ENCODE results near the gene C12orf75. TPM values are rescaled to one million over a fixed set of nuclear protein-coding genes. Genes with fewer than 3 reads are reported as not detected.
"Not testable (repeated sequence)": the region's sequence is repeated elsewhere in the genome, so short reads cannot be mapped to it uniquely, and the experiment has no call there.

Gene C12orf75
- total RNA-seq, 1 donor from 2014 or later, result 40.4 TPM

- H3K9me3 Mint-ChIP-seq; H3K4me1 Mint-ChIP-seq; H3K27me3 Mint-ChIP-seq (ENCODE audit: low read depth); H3K4me3 Mint-ChIP-seq; H3K27ac Mint-ChIP-seq (ENCODE audit: unreplicated experiment); DNase-seq (ENCODE audit: low read depth, low spot score): not testable (repeated sequence)
- H3K36me3 Mint-ChIP-seq (ENCODE audit: low read depth), result peaks cover 10% of the 10 kb centered on the region
Observed at GRCh38 chr12:105308839-105309238, 21.7 kb upstream of the C12orf75 start.

DNA sequence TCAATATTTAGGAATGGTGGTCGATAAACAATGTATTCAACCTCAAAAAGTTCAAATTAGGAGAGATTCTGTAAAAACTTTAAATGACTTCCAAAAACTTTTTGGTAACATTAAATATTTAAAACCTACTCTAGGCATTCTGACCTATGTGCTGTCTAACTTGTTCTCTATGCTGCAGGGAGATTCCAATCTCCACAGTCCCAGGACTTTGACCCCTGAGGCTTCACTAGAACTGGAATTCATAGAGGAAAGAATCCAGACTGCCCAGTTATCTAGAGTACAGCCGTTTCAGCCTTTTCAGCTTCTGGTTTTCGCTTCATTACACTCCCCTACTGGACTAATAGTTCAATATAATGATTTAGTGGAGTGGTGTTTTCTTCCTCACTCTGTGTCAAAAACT is 21.1 kb upstream of the C12orf75 start:
- not testable (repeated sequence) for H3K4me1 Mint-ChIP-seq; DNase-seq (ENCODE audit: low read depth, low spot score); H3K27me3 Mint-ChIP-seq (ENCODE audit: low read depth); H3K4me3 Mint-ChIP-seq; H3K27ac Mint-ChIP-seq (ENCODE audit: unreplicated experiment)
- Mint-ChIP-seq H3K36me3 (ENCODE audit: low read depth) (peaks cover 13% of the 10 kb centered on the region), H3K9me3 (peaks cover 12% of the 10 kb centered on the region)

- not testable (repeated sequence) for H3K27ac Mint-ChIP-seq (ENCODE audit: unreplicated experiment); H3K4me3 Mint-ChIP-seq; H3K27me3 Mint-ChIP-seq (ENCODE audit: low read depth); H3K4me1 Mint-ChIP-seq; DNase-seq (ENCODE audit: low read depth, low spot score)
- Mint-ChIP-seq H3K9me3 (peaks cover 17% of the 10 kb centered on the region), H3K36me3 (ENCODE audit: low read depth) (peaks cover 13% of the 10 kb centered on the region)
Observed at GRCh38 chr12:105310476-105311085, 19.9 kb upstream of the C12orf75 start.

- DNase-seq (ENCODE audit: low read depth, low spot score); H3K27ac Mint-ChIP-seq (ENCODE audit: unreplicated experiment); H3K4me3 Mint-ChIP-seq; H3K4me1 Mint-ChIP-seq; H3K27me3 Mint-ChIP-seq (ENCODE audit: low read depth): not testable (repeated sequence)
- H3K9me3 Mint-ChIP-seq, result peaks cover 17% of the 10 kb centered on the region
- H3K36me3 Mint-ChIP-seq (ENCODE audit: low read depth), result peaks cover 13% of the 10 kb centered on the region
Observed at GRCh38 chr12:105311936-105312335, 18.6 kb upstream of the C12orf75 start.

DNA sequence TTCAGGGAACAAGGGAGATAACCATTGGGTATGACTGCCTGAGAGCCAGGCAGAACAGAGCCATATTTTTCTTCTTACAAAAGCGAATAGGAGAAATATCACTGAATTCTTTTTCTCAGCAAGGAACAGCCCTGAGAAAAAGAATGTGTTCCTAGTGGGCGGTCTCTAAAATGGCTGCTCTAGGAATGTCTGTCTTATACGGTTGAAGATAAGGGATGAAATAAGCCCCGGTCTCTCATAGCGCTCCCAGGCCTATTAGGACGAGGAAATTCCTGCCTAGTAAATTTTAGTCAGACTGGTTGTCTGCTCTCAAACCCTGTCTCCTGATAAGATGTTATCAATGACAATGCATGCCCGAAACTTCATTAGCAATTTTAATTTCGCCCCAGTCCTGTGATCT is 16.7 kb upstream of the C12orf75 start:
- Mint-ChIP-seq H3K9me3 (peaks cover 15% of the 10 kb centered on the region), H3K36me3 (ENCODE audit: low read depth) (peaks cover 13% of the 10 kb centered on the region)
- H3K27ac Mint-ChIP-seq (ENCODE audit: unreplicated experiment); H3K4me3 Mint-ChIP-seq; H3K27me3 Mint-ChIP-seq (ENCODE audit: low read depth); H3K4me1 Mint-ChIP-seq; DNase-seq (ENCODE audit: low read depth, low spot score): not testable (repeated sequence)

DNA sequence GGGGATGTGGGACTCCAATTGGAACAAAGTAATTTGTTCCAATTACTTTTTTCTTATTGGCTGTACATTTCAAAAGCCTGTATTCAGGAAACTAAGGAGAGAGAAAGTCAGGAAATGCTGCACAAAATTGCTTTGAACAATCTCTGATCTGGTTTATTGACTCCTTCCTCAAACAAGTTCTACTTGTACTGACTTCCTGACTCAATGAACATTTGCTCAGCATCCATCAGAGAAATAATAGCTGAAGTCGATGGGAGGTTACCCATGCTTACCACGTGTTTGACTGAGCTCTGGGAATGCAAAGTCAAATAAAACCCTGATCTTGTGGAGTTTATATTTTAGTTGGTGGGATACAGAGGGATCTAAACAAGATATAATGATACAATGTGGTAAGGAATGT is 15.4 kb upstream of the C12orf75 start:
- H3K9me3 Mint-ChIP-seq, result peaks cover 15% of the 10 kb centered on the region
- H3K4me1 Mint-ChIP-seq, result peaks cover 12% of the 10 kb centered on the region
- peaks cover 10% of the 10 kb centered on the region for H3K36me3 Mint-ChIP-seq (ENCODE audit: low read depth)
- H3K4me3 Mint-ChIP-seq, result no peak overlapping the region
- H3K27ac Mint-ChIP-seq (ENCODE audit: unreplicated experiment), result no peak overlapping the region
- peaks cover 3% of the 10 kb centered on the region for H3K27me3 Mint-ChIP-seq (ENCODE audit: low read depth)
- no peak for DNase-seq (ENCODE audit: low read depth, low spot score)
- TF ChIP-seq, protein P1, sequence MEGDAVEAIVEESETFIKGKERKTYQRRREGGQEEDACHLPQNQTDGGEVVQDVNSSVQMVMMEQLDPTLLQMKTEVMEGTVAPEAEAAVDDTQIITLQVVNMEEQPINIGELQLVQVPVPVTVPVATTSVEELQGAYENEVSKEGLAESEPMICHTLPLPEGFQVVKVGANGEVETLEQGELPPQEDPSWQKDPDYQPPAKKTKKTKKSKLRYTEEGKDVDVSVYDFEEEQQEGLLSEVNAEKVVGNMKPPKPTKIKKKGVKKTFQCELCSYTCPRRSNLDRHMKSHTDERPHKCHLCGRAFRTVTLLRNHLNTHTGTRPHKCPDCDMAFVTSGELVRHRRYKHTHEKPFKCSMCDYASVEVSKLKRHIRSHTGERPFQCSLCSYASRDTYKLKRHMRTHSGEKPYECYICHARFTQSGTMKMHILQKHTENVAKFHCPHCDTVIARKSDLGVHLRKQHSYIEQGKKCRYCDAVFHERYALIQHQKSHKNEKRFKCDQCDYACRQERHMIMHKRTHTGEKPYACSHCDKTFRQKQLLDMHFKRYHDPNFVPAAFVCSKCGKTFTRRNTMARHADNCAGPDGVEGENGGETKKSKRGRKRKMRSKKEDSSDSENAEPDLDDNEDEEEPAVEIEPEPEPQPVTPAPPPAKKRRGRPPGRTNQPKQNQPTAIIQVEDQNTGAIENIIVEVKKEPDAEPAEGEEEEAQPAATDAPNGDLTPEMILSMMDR (conservative IDR thresholded peaks at IDR 0.05), result no peak

DNA sequence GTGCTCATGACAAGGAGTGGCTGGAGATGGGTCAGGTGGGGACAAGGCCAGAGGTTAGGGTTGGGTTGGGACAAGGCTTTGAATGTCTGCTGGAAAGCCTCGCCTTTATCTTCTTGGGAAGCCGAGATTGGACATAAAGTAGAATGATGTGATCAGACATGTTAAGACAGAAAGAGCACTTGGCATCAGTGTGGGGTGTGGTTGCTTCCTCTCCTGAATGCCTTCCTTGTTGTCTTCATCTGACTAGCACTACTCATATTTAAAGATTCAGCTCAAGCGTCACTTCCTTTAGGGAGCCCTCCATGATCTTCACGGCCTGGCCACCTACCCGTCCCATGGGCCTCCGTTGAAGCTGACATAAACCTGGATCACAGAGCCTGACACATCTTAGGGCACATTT is 14.8 kb upstream of the C12orf75 start:
- Mint-ChIP-seq H3K27me3 (ENCODE audit: low read depth) (peaks cover 3% of the 10 kb centered on the region), H3K9me3 (peaks cover 15% of the 10 kb centered on the region), H3K36me3 (ENCODE audit: low read depth) (peaks cover 10% of the 10 kb centered on the region), H3K4me3 (no peak overlapping the region), H3K4me1 (peaks cover 12% of the 10 kb centered on the region), H3K27ac (ENCODE audit: unreplicated experiment) (peak overlapping the region; percentile 32)
- no peak for DNase-seq (ENCODE audit: low read depth, low spot score)
- TF ChIP-seq, protein P1 (conservative IDR thresholded peaks at IDR 0.05), result no peak

GRCh38 chr12:105316931-105317852 is 13.3 kb upstream of the C12orf75 start:
- TF ChIP-seq, protein P1 (conservative IDR thresholded peaks at IDR 0.05), result no peak
- DNase-seq (ENCODE audit: low read depth, low spot score), result no peak
- Mint-ChIP-seq H3K36me3 (ENCODE audit: low read depth) (peaks cover 10% of the 10 kb centered on the region), H3K9me3 (peaks cover 15% of the 10 kb centered on the region), H3K27ac (ENCODE audit: unreplicated experiment) (no peak overlapping the region), H3K4me1 (peaks cover 12% of the 10 kb centered on the region), H3K4me3 (no peak overlapping the region), H3K27me3 (ENCODE audit: low read depth) (peaks cover 3% of the 10 kb centered on the region)

Data from neural crest cell (in vitro differentiated cells).